ENCODE measurements around the gene FNDC3B.

Gene FNDC3B

DNA sequence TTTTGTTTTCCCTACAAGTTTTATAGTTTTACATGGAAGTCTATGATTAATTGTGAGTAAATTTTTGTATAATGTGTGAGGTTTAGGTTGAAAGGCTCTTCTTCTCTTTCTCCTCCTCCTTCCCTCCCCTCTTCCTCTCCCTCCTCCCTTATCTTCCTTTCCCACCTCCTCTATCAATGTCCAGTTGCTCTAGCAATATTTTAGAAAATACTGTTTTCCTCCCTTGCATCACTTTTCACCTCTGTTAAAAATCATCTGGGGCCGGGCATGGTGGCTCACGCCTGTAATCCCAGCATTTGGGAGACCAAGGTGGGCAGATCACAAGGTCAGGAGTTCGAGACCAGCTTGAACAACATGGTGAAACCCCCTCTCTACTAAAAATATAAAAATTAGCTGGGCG lies 119.4 kb downstream of the FNDC3B start:
- Histone ChIP-seq H3K4me1 (ENCODE audit: control insufficient read depth in 2 of 2, insufficient read depth in 1 of 2, low read depth in 1 of 2, low read length in 2 of 2) (peaks cover 15 to 21% of the 10 kb centered on the region in 2 donors), H3K27me3 (ENCODE audit: control insufficient read depth in 3 of 3, insufficient read depth in 3 of 3, low read depth in 1 of 3, low read length in 3 of 3) (no peaks in the 10 kb centered on the region), H4K8ac (ENCODE audit: low read depth, low read length) (no peak overlapping the region), H3K79me1 (ENCODE audit: low read depth, low read length) (no peaks in the 10 kb centered on the region), H2BK5ac (ENCODE audit: low read length) (no peak overlapping the region), H4K91ac (ENCODE audit: low read depth, low read length, poor library complexity) (no peak overlapping the region), H3K4me2 (ENCODE audit: insufficient read depth, low read length, poor library complexity, severe bottlenecking) (no peak overlapping the region), H2AFZ (ENCODE audit: low read length) (no peak overlapping the region), H2AK5ac (ENCODE audit: low read depth, low read length) (no peak overlapping the region), H3K4me3 (ENCODE audit: low read length in 2 of 2) (no peak overlapping the region), H3K14ac (ENCODE audit: low read length) (no peak overlapping the region), H2BK120ac (ENCODE audit: low read depth, low read length) (no peak overlapping the region), H3K9me3 (replicated peaks in 1 of 2; ENCODE audit: control insufficient read depth in 2 of 2, insufficient read depth in 1 of 2, low read depth in 1 of 2, low read length in 2 of 2) (no peaks in the 10 kb centered on the region), H3K27ac (replicated peaks; ENCODE audit: low read length) (no peak overlapping the region), H3K18ac (ENCODE audit: low read length) (no peak overlapping the region), H2BK15ac (ENCODE audit: low read length) (no peak overlapping the region), H2BK12ac (ENCODE audit: low read length) (no peak overlapping the region), H3K23ac (ENCODE audit: low read depth, low read length, poor library complexity) (no peak overlapping the region), H3K9ac (ENCODE audit: low read depth, low read length, poor library complexity) (no peak overlapping the region), H3K4ac (ENCODE audit: low read length) (no peak overlapping the region), H3K36me3 (replicated peaks in 1 of 2; ENCODE audit: control insufficient read depth in 2 of 2, insufficient read depth in 2 of 2, low read length in 2 of 2) (peaks cover 0 to 8% of the 10 kb centered on the region in 2 donors)
- no peak for DNase-seq (ENCODE audit: low spot score)
- WGBS, 2 donors (ENCODE audit: extremely low coverage in 2 of 2, insufficient read length in 2 of 2, insufficient replicate concordance in 1 of 2), result no CpG with 5 or more reads among the region's 4 CpGs

DNA sequence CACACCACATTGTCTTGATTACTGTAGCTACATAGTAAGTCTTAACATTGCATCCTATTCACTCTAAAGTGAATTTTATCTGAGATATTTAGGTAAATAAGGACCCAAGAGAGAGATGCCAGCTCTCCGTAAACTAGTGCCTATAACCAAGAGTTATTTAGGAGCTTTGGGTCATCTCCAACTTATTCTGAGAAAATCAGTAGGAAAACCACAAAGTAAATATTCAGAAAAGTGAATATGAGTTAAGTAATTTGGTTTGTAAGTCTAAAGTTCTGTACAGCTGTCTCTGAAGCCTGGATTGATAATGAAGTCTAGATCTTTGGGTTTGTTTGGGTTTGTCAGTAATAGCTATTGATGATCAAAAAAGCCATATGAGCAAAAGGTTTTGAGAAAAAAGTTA lies 120.0 kb downstream of the FNDC3B start:
- Histone ChIP-seq H3K27ac (replicated peaks; ENCODE audit: low read length) (no peak overlapping the region), H4K8ac (ENCODE audit: low read depth, low read length) (no peak overlapping the region), H2AK5ac (ENCODE audit: low read depth, low read length) (no peak overlapping the region), H4K91ac (ENCODE audit: low read depth, low read length, poor library complexity) (no peak overlapping the region), H3K4ac (ENCODE audit: low read length) (no peak overlapping the region), H2BK12ac (ENCODE audit: low read length) (no peak overlapping the region), H3K4me3 (ENCODE audit: low read length in 2 of 2) (no peak overlapping the region), H3K18ac (ENCODE audit: low read length) (no peak overlapping the region), H2BK120ac (ENCODE audit: low read depth, low read length) (no peak overlapping the region), H2BK15ac (ENCODE audit: low read length) (no peak overlapping the region), H3K9me3 (replicated peaks in 1 of 2; ENCODE audit: control insufficient read depth in 2 of 2, insufficient read depth in 1 of 2, low read depth in 1 of 2, low read length in 2 of 2) (no peaks in the 10 kb centered on the region), H2BK5ac (ENCODE audit: low read length) (no peak overlapping the region), H3K4me2 (ENCODE audit: insufficient read depth, low read length, poor library complexity, severe bottlenecking) (no peak overlapping the region), H2AFZ (ENCODE audit: low read length) (no peak overlapping the region), H3K14ac (ENCODE audit: low read length) (no peak overlapping the region), H3K23ac (ENCODE audit: low read depth, low read length, poor library complexity) (no peak overlapping the region), H3K79me1 (ENCODE audit: low read depth, low read length) (no peaks in the 10 kb centered on the region), H3K4me1 (ENCODE audit: control insufficient read depth in 2 of 2, insufficient read depth in 1 of 2, low read depth in 1 of 2, low read length in 2 of 2) (peaks cover 15 to 20% of the 10 kb centered on the region in 2 donors), H3K36me3 (replicated peaks in 1 of 2; ENCODE audit: control insufficient read depth in 2 of 2, insufficient read depth in 2 of 2, low read length in 2 of 2) (peaks cover 0 to 8% of the 10 kb centered on the region in 2 donors), H3K27me3 (ENCODE audit: control insufficient read depth in 3 of 3, insufficient read depth in 3 of 3, low read depth in 1 of 3, low read length in 3 of 3) (no peaks in the 10 kb centered on the region), H3K9ac (ENCODE audit: low read depth, low read length, poor library complexity) (no peak overlapping the region)
- DNase-seq (ENCODE audit: low spot score), result no peak
- no CpG with 5 or more reads among the region's 1 CpG for WGBS, 2 donors (ENCODE audit: extremely low coverage in 2 of 2, insufficient read length in 2 of 2, insufficient replicate concordance in 1 of 2)

DNA sequence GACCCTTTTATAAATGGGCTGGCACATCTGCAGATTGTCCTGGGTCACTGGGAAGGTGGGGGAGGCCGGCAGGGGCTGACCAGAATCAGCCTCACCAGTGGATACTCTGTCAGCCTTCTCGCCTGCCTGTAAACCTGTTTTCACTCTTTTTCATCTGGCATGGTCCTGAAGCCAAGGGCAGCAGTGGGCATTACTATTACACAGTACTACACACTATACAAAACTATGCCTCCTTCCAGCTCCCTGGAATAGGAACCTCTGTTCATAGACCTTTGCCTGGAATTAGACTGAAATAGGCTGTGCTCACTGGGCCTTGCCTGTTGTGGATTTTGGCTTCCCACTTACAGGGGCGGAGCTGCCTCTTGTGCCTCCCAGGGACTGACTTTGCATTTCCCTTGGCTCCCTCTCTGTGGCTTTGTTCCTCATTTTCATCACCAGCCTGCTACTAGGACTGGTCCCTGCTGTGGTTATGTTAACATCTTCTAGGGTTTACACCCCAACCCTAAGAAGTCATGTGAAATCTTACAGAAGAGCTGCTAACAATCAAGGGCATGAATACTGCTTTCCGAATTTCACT lies 120.7 kb downstream of the FNDC3B start:
- DNase-seq (ENCODE audit: low spot score), result no peak
- H2BK12ac ChIP-seq (ENCODE audit: low read length), result no peak overlapping the region
- H3K27ac ChIP-seq (replicated peaks; ENCODE audit: low read length), result no peak overlapping the region
- no peak overlapping the region for H2BK5ac ChIP-seq (ENCODE audit: low read length)
- no peak overlapping the region for H3K23ac ChIP-seq (ENCODE audit: low read depth, low read length, poor library complexity)
- no peaks in the 10 kb centered on the region for H3K9me3 ChIP-seq (replicated peaks in 1 of 2; ENCODE audit: control insufficient read depth in 2 of 2, insufficient read depth in 1 of 2, low read depth in 1 of 2, low read length in 2 of 2)
- no peak overlapping the region for H4K8ac ChIP-seq (ENCODE audit: low read depth, low read length)
- H2AK5ac ChIP-seq (ENCODE audit: low read depth, low read length), result no peak overlapping the region
- H3K4ac ChIP-seq (ENCODE audit: low read length), result no peak overlapping the region
- no peak overlapping the region for H4K91ac ChIP-seq (ENCODE audit: low read depth, low read length, poor library complexity)
- H2BK15ac ChIP-seq (ENCODE audit: low read length), result no peak overlapping the region
- no peaks in the 10 kb centered on the region for H3K79me1 ChIP-seq (ENCODE audit: low read depth, low read length)
- no peak overlapping the region for H3K4me3 ChIP-seq (ENCODE audit: low read length in 2 of 2)
- H3K18ac ChIP-seq (ENCODE audit: low read length), result no peak overlapping the region
- no peak overlapping the region for H2BK120ac ChIP-seq (ENCODE audit: low read depth, low read length)
- no peak overlapping the region for H3K14ac ChIP-seq (ENCODE audit: low read length)
- H3K4me2 ChIP-seq (ENCODE audit: insufficient read depth, low read length, poor library complexity, severe bottlenecking), result no peak overlapping the region
- H3K9ac ChIP-seq (ENCODE audit: low read depth, low read length, poor library complexity), result no peak overlapping the region
- H3K4me1 ChIP-seq (ENCODE audit: control insufficient read depth in 2 of 2, insufficient read depth in 1 of 2, low read depth in 1 of 2, low read length in 2 of 2), result peaks cover 15 to 16% of the 10 kb centered on the region in 2 donors
- H3K36me3 ChIP-seq (replicated peaks in 1 of 2; ENCODE audit: control insufficient read depth in 2 of 2, insufficient read depth in 2 of 2, low read length in 2 of 2), result peaks cover 0 to 8% of the 10 kb centered on the region in 2 donors
- no peak overlapping the region for H2AFZ ChIP-seq (ENCODE audit: low read length)
- H3K27me3 ChIP-seq (ENCODE audit: control insufficient read depth in 3 of 3, insufficient read depth in 3 of 3, low read depth in 1 of 3, low read length in 3 of 3), result no peaks in the 10 kb centered on the region
- no CpG with 5 or more reads among the region's 4 CpGs for WGBS, 2 donors (ENCODE audit: extremely low coverage in 2 of 2, insufficient read length in 2 of 2, insufficient replicate concordance in 1 of 2)

DNA sequence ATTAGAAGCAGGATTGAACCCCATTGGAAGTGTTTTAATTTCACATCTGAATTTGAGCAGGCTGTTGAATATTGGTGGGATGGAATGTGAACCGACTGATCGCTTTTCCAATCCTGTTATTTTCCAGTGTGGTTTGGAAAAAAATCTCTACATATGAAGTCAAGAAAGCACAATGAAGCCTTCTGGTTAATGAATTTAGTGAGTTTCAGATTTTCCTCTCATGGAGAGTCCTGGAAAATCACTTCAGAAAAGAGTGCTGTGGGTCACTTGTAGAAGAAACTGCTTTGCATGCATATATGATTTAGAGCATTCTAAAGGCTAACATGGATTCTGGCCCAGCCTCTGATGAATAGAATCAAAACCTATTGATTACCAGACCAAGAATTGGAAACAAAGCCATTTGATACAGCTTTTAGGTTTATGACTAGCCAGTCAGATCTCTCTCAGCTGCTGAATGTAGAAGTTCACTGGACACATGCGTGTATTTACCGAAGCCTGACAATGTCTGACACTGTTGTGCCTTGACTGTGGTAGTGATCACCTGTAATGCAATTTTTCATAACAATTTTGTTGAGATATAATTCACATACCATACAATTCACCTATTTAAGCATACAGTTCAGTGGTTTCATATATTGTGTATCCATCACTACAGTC lies 121.9 kb downstream of the FNDC3B start:
- Histone ChIP-seq H3K14ac (ENCODE audit: low read length) (no peak overlapping the region), H3K27me3 (ENCODE audit: control insufficient read depth in 3 of 3, insufficient read depth in 3 of 3, low read depth in 1 of 3, low read length in 3 of 3) (no peaks in the 10 kb centered on the region), H2BK5ac (ENCODE audit: low read length) (no peak overlapping the region), H3K36me3 (replicated peaks in 1 of 2; ENCODE audit: control insufficient read depth in 2 of 2, insufficient read depth in 2 of 2, low read length in 2 of 2) (peaks cover 0 to 8% of the 10 kb centered on the region in 2 donors), H2BK12ac (ENCODE audit: low read length) (no peak overlapping the region), H3K4me3 (ENCODE audit: low read length in 2 of 2) (no peak overlapping the region), H3K4me1 (ENCODE audit: control insufficient read depth in 2 of 2, insufficient read depth in 1 of 2, low read depth in 1 of 2, low read length in 2 of 2) (peaks cover 4 to 8% of the 10 kb centered on the region in 2 donors), H3K4ac (ENCODE audit: low read length) (no peak overlapping the region), H2BK15ac (ENCODE audit: low read length) (no peak overlapping the region), H3K4me2 (ENCODE audit: insufficient read depth, low read length, poor library complexity, severe bottlenecking) (no peak overlapping the region), H3K9me3 (replicated peaks in 1 of 2; ENCODE audit: control insufficient read depth in 2 of 2, insufficient read depth in 1 of 2, low read depth in 1 of 2, low read length in 2 of 2) (no peaks in the 10 kb centered on the region), H4K91ac (ENCODE audit: low read depth, low read length, poor library complexity) (no peak overlapping the region), H3K18ac (ENCODE audit: low read length) (no peak overlapping the region), H2AK5ac (ENCODE audit: low read depth, low read length) (no peak overlapping the region), H3K79me1 (ENCODE audit: low read depth, low read length) (no peaks in the 10 kb centered on the region), H3K9ac (ENCODE audit: low read depth, low read length, poor library complexity) (no peak overlapping the region), H3K23ac (ENCODE audit: low read depth, low read length, poor library complexity) (no peak overlapping the region), H3K27ac (replicated peaks; ENCODE audit: low read length) (no peak overlapping the region), H4K8ac (ENCODE audit: low read depth, low read length) (no peak overlapping the region), H2BK120ac (ENCODE audit: low read depth, low read length) (no peak overlapping the region), H2AFZ (ENCODE audit: low read length) (no peak overlapping the region)
- no peak for DNase-seq (ENCODE audit: low spot score)
- no CpG with 5 or more reads among the region's 4 CpGs for WGBS, 2 donors (ENCODE audit: extremely low coverage in 2 of 2, insufficient read length in 2 of 2, insufficient replicate concordance in 1 of 2)
